Measurements from ENCODE around the gene TACC2. TPM values are rescaled to one million over a fixed set of nuclear protein-coding genes. Genes with fewer than 3 reads are reported as not detected.

Gene TACC2
- total RNA-seq, 1 experiment from 2014 or later, result 89.0 TPM

- no peak for DNase-seq (ENCODE audit: unreplicated experiment)
- intact Hi-C loops (cut with micrococcal nuclease), result no loop called here
- Mint-ChIP-seq H3K27me3 (ENCODE audit: insufficient read depth, unreplicated experiment) (no peaks in the 10 kb centered on the region), H3K36me3 (ENCODE audit: insufficient read depth, unreplicated experiment) (peaks cover 62% of the 10 kb centered on the region), H3K27ac (ENCODE audit: low read depth, unreplicated experiment) (peak overlapping the region; percentile 92), H3K4me1 (ENCODE audit: insufficient read depth, unreplicated experiment) (peaks cover 41% of the 10 kb centered on the region), H3K4me3 (ENCODE audit: unreplicated experiment) (no peak overlapping the region), H3K9me3 (ENCODE audit: unreplicated experiment) (no peaks in the 10 kb centered on the region)
- TF ChIP-seq, protein P1, sequence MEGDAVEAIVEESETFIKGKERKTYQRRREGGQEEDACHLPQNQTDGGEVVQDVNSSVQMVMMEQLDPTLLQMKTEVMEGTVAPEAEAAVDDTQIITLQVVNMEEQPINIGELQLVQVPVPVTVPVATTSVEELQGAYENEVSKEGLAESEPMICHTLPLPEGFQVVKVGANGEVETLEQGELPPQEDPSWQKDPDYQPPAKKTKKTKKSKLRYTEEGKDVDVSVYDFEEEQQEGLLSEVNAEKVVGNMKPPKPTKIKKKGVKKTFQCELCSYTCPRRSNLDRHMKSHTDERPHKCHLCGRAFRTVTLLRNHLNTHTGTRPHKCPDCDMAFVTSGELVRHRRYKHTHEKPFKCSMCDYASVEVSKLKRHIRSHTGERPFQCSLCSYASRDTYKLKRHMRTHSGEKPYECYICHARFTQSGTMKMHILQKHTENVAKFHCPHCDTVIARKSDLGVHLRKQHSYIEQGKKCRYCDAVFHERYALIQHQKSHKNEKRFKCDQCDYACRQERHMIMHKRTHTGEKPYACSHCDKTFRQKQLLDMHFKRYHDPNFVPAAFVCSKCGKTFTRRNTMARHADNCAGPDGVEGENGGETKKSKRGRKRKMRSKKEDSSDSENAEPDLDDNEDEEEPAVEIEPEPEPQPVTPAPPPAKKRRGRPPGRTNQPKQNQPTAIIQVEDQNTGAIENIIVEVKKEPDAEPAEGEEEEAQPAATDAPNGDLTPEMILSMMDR (IDR thresholded peaks at IDR 0.05; ENCODE audit: unreplicated experiment), result no peak
- ChIA-PET POLR2A (interaction anchor here (0.5 to 8.7 kb wide), 7 partner anchors 5 to 193 kb away, joined by 3 to 132 read pairs (median 6); partner anchors contain the start of gene ATE1), CTCF (interaction anchor here (0.6 to 1.9 kb wide), 7 partner anchors 10 to 1615 kb away, joined by 3 to 8 read pairs (median 3); no protein-coding TSS in a partner anchor)
- no TSS peak for BruUV-seq (replicated peaks)
Observed at GRCh38 chr10:122120008-122120744, 131.2 kb downstream of the TACC2 start.

GRCh38 chr10:122121059-122121458 lies 132.1 kb downstream of the TACC2 start:
- CTCF ChIA-PET, result interaction anchor here (0.6 kb wide), 1 partner anchor 61 kb away, joined by 3 read pairs; no protein-coding TSS in a partner anchor

GRCh38 chr10:122122493-122122892 lies 133.5 kb downstream of the TACC2 start:
- no TSS peak for BruUV-seq (replicated peaks)
- Mint-ChIP-seq H3K4me1 (ENCODE audit: insufficient read depth, unreplicated experiment) (peaks cover 37% of the 10 kb centered on the region), H3K27me3 (ENCODE audit: insufficient read depth, unreplicated experiment) (no peaks in the 10 kb centered on the region), H3K36me3 (ENCODE audit: insufficient read depth, unreplicated experiment) (peaks cover 78% of the 10 kb centered on the region), H3K4me3 (ENCODE audit: unreplicated experiment) (no peak overlapping the region), H3K9me3 (ENCODE audit: unreplicated experiment) (no peaks in the 10 kb centered on the region), H3K27ac (ENCODE audit: low read depth, unreplicated experiment) (no peak overlapping the region)
- TF ChIP-seq, protein P1 (IDR thresholded peaks at IDR 0.05; ENCODE audit: unreplicated experiment), result no peak
- intact Hi-C loops (cut with micrococcal nuclease), result no loop called here
- ChIA-PET POLR2A (interaction anchor here (1.0 to 7.9 kb wide), 4 partner anchors 7 to 195 kb away, joined by 4 to 132 read pairs (median 8); partner anchors contain the start of gene ATE1), CTCF (interaction anchor here (0.6 to 0.8 kb wide), 2 partner anchors 10 to 171 kb away, joined by 3 to 4 read pairs; no protein-coding TSS in a partner anchor)
- DNase-seq (ENCODE audit: unreplicated experiment), result no peak

More at GRCh38 chr10:122121059-122121458, 132.1 kb downstream of the TACC2 start:
- Mint-ChIP-seq H3K27me3 (ENCODE audit: insufficient read depth, unreplicated experiment) (no peaks in the 10 kb centered on the region), H3K4me3 (ENCODE audit: unreplicated experiment) (peak overlapping the region; percentile 28), H3K27ac (ENCODE audit: low read depth, unreplicated experiment) (peak overlapping the region; percentile 92), H3K4me1 (ENCODE audit: insufficient read depth, unreplicated experiment) (peaks cover 35% of the 10 kb centered on the region), H3K9me3 (ENCODE audit: unreplicated experiment) (no peaks in the 10 kb centered on the region), H3K36me3 (ENCODE audit: insufficient read depth, unreplicated experiment) (peaks cover 66% of the 10 kb centered on the region)
- intact Hi-C loops (cut with micrococcal nuclease), result no loop called here
- TF ChIP-seq, protein P1 (IDR thresholded peaks at IDR 0.05; ENCODE audit: unreplicated experiment), result no peak
- BruUV-seq (replicated peaks), result no TSS peak
- POLR2A ChIA-PET, result interaction anchor here (0.9 to 7.9 kb wide), 6 partner anchors 5 to 58 kb away, joined by 3 to 132 read pairs (median 8); no protein-coding TSS in a partner anchor
- peak; percentile 77 for DNase-seq (ENCODE audit: unreplicated experiment)

- DNase-seq (ENCODE audit: unreplicated experiment), result no peak
- Mint-ChIP-seq H3K4me3 (ENCODE audit: unreplicated experiment) (no peak overlapping the region), H3K36me3 (ENCODE audit: insufficient read depth, unreplicated experiment) (peaks cover 78% of the 10 kb centered on the region), H3K9me3 (ENCODE audit: unreplicated experiment) (no peaks in the 10 kb centered on the region), H3K27me3 (ENCODE audit: insufficient read depth, unreplicated experiment) (no peaks in the 10 kb centered on the region), H3K27ac (ENCODE audit: low read depth, unreplicated experiment) (no peak overlapping the region), H3K4me1 (ENCODE audit: insufficient read depth, unreplicated experiment) (peaks cover 41% of the 10 kb centered on the region)
- intact Hi-C loops (cut with micrococcal nuclease), result no loop called here
- TF ChIP-seq, protein P1 (IDR thresholded peaks at IDR 0.05; ENCODE audit: unreplicated experiment), result no peak
- CTCF ChIA-PET, result no interaction called here
- BruUV-seq (replicated peaks), result no TSS peak
- POLR2A ChIA-PET, result interaction anchor here (1.6 to 7.9 kb wide), 3 partner anchors 7 to 18 kb away, joined by 5 to 132 read pairs (median 12); no protein-coding TSS in a partner anchor
Observed at GRCh38 chr10:122123186-122123585, 134.2 kb downstream of the TACC2 start.

Measured in MCF 10A (cell line).